CD4-positive, alpha-beta T cell (primary cell): ENCODE results near the gene AGAP1. TPM values are rescaled to one million over a fixed set of nuclear protein-coding genes. Genes with fewer than 3 reads are reported as not detected.

Experiments
- ATAC-seq: fragments of 200-7000 bp; cut with Tn5 transposase; one replicate; pipeline ENCODE4 v1.10.0; 2022; ENCODE audit warnings: mild to moderate bottlenecking; ENCODE audit not compliant: poor library complexity
- CTCF ChIA-PET: fragments of 350-600 bp; sonication (Branson Sonifier 250); formaldehyde crosslinking; loops from one replicate; lab custom pipeline; 2021; ENCODE audit warnings: antibody characterized with exemption, inconsistent platforms; lab: Charles Lee
- POLR2A ChIA-PET: fragments of 350-600 bp; sonication (Branson Sonifier 250); formaldehyde crosslinking; loops from one replicate; lab custom pipeline; 2021; ENCODE audit warnings: antibody characterized with exemption, inconsistent platforms; lab: Charles Lee
- DNase-seq, 14 experiments: peaks; one replicate each; pipeline ENCODE4 v3.0.0-alpha.2; 2013 to 2020; ENCODE audit warnings: mixed read lengths in 2 of 14
- H3K27ac ChIP-seq, 2 donors: one replicate each; pipeline versions ENCODE4 v1.5.1 to v1.7.0; 2013; ENCODE audit warnings: low read length in 2 of 2, low read depth in 1 of 2, mild to moderate bottlenecking in 1 of 2
- H3K27me3 ChIP-seq, 2 experiments: 1 replicate in 1 of 2; 2 replicates in 1 of 2; pipeline versions ENCODE4 v1.6.1 to v1.7.0; 2013; ENCODE audit warnings: low read length in 2 of 2, control low read depth in 1 of 2, mild to moderate bottlenecking in 1 of 2, moderate library complexity in 1 of 2; ENCODE audit not compliant: insufficient read depth in 2 of 2, control insufficient read depth in 1 of 2
- H3K36me3 ChIP-seq: one replicate; pipeline ENCODE4 v1.6.1; 2013; ENCODE audit warnings: low read length, control low read depth; ENCODE audit not compliant: insufficient read depth
- H3K4me1 ChIP-seq: one replicate; pipeline ENCODE4 v1.6.1; 2013; ENCODE audit warnings: low read length, control low read depth; ENCODE audit not compliant: insufficient read depth
- H3K4me3 ChIP-seq: one replicate; pipeline ENCODE4 v1.5.1; 2013; ENCODE audit warnings: mild to moderate bottlenecking, low read length, moderate library complexity
- H3K9me3 ChIP-seq, 2 experiments: 1 replicate in 1 of 2; 2 replicates in 1 of 2; pipeline versions ENCODE4 v1.6.1 to v1.7.0; 2013; ENCODE audit warnings: low read length in 2 of 2, mild to moderate bottlenecking in 2 of 2, control low read depth in 1 of 2, moderate library complexity in 1 of 2; ENCODE audit not compliant: control insufficient read depth in 1 of 2, insufficient read depth in 1 of 2
- H3K27ac Mint-ChIP-seq: one replicate; pipeline ENCODE4 v1.8.0; 2020; ENCODE audit warnings: mixed read lengths
- H3K27me3 Mint-ChIP-seq: one replicate; pipeline ENCODE4 v1.8.0; 2021; ENCODE audit warnings: mixed read lengths
- H3K36me3 Mint-ChIP-seq: one replicate; pipeline ENCODE4 v1.8.0; 2021; ENCODE audit warnings: low read depth, mixed read lengths
- H3K4me1 Mint-ChIP-seq: one replicate; pipeline ENCODE4 v1.8.0; 2021; ENCODE audit warnings: low read depth, mixed read lengths
- H3K4me3 Mint-ChIP-seq: one replicate; pipeline ENCODE4 v1.8.0; 2020; ENCODE audit warnings: mild to moderate bottlenecking, mixed read lengths
- H3K9me3 Mint-ChIP-seq: one replicate; pipeline ENCODE4 v1.8.0; 2020; ENCODE audit warnings: mixed read lengths
- intact Hi-C, 2 experiments: fragments of 100-400 bp; cut with DNase I in 1 of 2; cut with micrococcal nuclease in 1 of 2; formaldehyde crosslinking; loops; one replicate each; pipeline versions ENCODE4 v1.15.1 to v1.9.0; 2023 to 2025; cut with DNase I, micrococcal nuclease
- total RNA-seq, 174 experiments: library from RNA in 2 of 174; stranded (reverse) in 2 of 174; gene quantifications; one replicate each; pipeline ENCODE4 v1.2.3 and lab custom pipeline; 2021 to 2026
- TF ChIP-seq, protein P1 (sequence below): fragments of 200-600 bp; IDR thresholded peaks from one replicate; pipeline ENCODE4 v1.8.0; 2022; ENCODE audit warnings: antibody characterized with exemption, mild to moderate bottlenecking

The AGAP1 gene
- total RNA-seq, 2 experiments from 2014 or later: 2.6 to 3.1 TPM

DNA sequence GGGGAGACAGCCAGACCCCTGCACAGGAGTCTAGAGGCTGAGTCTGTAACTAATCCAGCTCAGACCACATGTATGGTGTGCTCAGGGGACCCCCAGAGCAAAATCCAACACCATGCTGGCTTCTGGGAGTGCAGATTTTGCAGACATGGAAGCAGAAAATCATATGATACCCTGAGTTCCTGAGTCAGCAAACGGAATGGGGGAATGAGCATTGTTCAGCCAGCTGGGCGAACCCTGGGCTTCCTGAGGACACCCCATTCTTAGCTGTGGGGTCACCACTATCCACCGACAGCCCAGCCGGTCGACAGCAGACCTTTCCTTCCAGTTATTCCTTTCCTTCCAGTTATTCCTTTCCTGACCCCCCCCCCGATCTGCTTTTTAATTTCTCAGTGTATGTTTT is 351.4 kb downstream of the AGAP1 start:
- ATAC-seq (no peak), DNase-seq (no peak)
- no peak overlapping the region for H3K27ac Mint-ChIP-seq
- H3K4me3 Mint-ChIP-seq: no peak overlapping the region
- Histone ChIP-seq H3K9me3 (no peaks in the 10 kb centered on the region), H3K27me3 (no peaks in the 10 kb centered on the region), H3K4me1 (no peaks in the 10 kb centered on the region), H3K4me3 (no peak overlapping the region), H3K27ac (no peak overlapping the region), H3K36me3 (no peaks in the 10 kb centered on the region)
- H3K4me1 Mint-ChIP-seq: no peaks in the 10 kb centered on the region
- H3K36me3 Mint-ChIP-seq: no peaks in the 10 kb centered on the region
- no peaks in the 10 kb centered on the region for H3K9me3 Mint-ChIP-seq
- TF ChIP-seq, protein P1, sequence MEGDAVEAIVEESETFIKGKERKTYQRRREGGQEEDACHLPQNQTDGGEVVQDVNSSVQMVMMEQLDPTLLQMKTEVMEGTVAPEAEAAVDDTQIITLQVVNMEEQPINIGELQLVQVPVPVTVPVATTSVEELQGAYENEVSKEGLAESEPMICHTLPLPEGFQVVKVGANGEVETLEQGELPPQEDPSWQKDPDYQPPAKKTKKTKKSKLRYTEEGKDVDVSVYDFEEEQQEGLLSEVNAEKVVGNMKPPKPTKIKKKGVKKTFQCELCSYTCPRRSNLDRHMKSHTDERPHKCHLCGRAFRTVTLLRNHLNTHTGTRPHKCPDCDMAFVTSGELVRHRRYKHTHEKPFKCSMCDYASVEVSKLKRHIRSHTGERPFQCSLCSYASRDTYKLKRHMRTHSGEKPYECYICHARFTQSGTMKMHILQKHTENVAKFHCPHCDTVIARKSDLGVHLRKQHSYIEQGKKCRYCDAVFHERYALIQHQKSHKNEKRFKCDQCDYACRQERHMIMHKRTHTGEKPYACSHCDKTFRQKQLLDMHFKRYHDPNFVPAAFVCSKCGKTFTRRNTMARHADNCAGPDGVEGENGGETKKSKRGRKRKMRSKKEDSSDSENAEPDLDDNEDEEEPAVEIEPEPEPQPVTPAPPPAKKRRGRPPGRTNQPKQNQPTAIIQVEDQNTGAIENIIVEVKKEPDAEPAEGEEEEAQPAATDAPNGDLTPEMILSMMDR: no peak
- H3K27me3 Mint-ChIP-seq: peaks cover 10% of the 10 kb centered on the region
- ChIA-PET CTCF (no interaction called here), POLR2A (no interaction called here)
- intact Hi-C loops: no loop called here

DNA sequence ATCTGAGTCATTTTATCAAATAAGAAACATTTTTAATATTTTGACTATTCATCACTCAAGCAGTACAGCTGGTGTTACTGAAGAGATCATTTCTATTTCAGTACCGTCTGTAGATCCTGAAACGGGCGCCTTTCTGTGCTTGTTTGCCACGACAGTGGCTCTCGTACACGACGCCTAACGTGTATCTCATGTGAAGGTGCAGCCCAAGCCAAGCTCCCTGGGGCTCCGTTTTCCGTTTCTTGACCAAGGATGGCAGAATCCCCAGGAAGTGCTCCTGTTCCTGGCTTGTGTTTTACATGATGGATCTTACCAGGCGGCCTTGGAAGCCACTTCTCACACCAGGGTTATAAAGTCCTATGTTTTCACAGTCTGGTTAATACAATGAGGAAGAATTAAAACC is 353.7 kb downstream of the AGAP1 start:
- intact Hi-C loops: no loop called here
- ChIA-PET POLR2A (no interaction called here), CTCF (no interaction called here)
- no peak for ATAC-seq
- Histone ChIP-seq H3K27ac (no peak overlapping the region), H3K36me3 (no peaks in the 10 kb centered on the region), H3K27me3 (no peaks in the 10 kb centered on the region), H3K9me3 (no peaks in the 10 kb centered on the region), H3K4me1 (no peaks in the 10 kb centered on the region), H3K4me3 (no peak overlapping the region)
- Mint-ChIP-seq H3K4me3 (no peak overlapping the region), H3K9me3 (no peaks in the 10 kb centered on the region), H3K27ac (no peak overlapping the region), H3K36me3 (no peaks in the 10 kb centered on the region), H3K4me1 (no peaks in the 10 kb centered on the region), H3K27me3 (peaks cover 10% of the 10 kb centered on the region)
- DNase-seq: no peak
- TF ChIP-seq, protein P1: no peak

DNA sequence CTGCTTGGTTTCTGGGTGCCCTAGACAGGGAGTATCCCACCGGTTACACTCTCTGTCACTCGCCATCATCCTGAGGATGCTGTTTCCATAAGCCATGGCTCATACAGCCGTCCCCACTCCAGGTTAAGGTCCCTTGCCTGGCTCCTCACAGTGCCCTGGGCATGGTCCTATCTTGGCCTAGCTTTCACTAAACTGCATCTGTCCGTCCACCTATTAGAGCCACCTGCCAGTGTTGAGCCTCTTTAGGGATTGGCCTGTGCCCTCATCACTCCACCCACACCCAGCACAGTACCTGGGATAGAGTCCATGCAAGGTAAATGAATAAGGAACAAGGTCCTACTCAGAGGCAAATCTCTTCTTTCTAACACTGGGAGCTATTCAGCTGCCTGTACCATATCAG is 354.2 kb downstream of the AGAP1 start:
- H3K9me3 Mint-ChIP-seq: no peaks in the 10 kb centered on the region
- no peak overlapping the region for H3K27ac Mint-ChIP-seq
- H3K9me3 ChIP-seq: no peaks in the 10 kb centered on the region
- DNase-seq: no peak
- no peaks in the 10 kb centered on the region for H3K36me3 ChIP-seq
- H3K27ac ChIP-seq: no peak overlapping the region
- H3K4me1 Mint-ChIP-seq: no peaks in the 10 kb centered on the region
- H3K27me3 ChIP-seq: no peaks in the 10 kb centered on the region
- H3K4me3 ChIP-seq: no peak overlapping the region
- peaks cover 9% of the 10 kb centered on the region for H3K27me3 Mint-ChIP-seq
- intact Hi-C loops: no loop called here
- ATAC-seq: no peak
- TF ChIP-seq, protein P1: no peak
- no peak overlapping the region for H3K4me3 Mint-ChIP-seq
- ChIA-PET POLR2A (no interaction called here), CTCF (no interaction called here)
- no peaks in the 10 kb centered on the region for H3K4me1 ChIP-seq
- no peaks in the 10 kb centered on the region for H3K36me3 Mint-ChIP-seq
